SH-SY5Y (cell line): Measurements from ENCODE around the gene ZCCHC14.

Experiments
- GATA2 ChIP-seq: IDR thresholded peaks from 2 replicates; pipeline ENCODE4 v1.6.1; 2011; ENCODE audit warnings: mild to moderate bottlenecking, low read depth, low read length
- GATA3 ChIP-seq: IDR thresholded peaks from 2 replicates; pipeline ENCODE4 v1.6.1; 2011; ENCODE audit warnings: low read depth, mild to moderate bottlenecking, low read length, moderate library complexity

DNA sequence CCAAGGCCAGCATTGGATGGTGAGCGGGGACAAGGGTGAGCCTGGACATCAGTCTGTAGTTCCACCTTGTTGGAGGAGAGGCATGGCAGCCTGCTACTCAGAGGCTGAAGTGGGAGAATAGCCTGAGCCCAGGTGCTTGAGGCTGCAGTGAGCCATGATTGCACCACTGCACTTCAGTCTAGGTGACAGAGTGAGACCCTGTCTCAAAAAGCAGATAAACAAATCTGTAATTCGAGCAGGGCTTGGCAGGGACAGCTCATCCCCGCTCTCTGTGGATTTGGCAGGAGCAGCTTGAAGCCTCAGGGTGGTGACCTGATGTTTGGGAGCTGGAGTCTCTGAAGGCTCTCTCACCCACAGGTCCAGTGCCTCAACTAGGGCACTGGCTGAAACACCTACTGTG is 38.6 kb upstream of the ZCCHC14 start:
- TF ChIP-seq GATA2 (no peak), GATA3 (no peak)
